Activated gamma-delta T cell treated with anti-CD3 and anti-CD28 coated beads, Interleukin-2, amount 50 U/mL, for 16 hours (primary cell): ENCODE data around the gene IFT88.

ENCODE experiments used
- DNase-seq: peaks from one replicate; pipeline ENCODE4 v3.0.0-alpha.2; 2020; ENCODE audit warnings: low read depth

Gene IFT88

GRCh38 chr13:20716951-20717350 is 150.0 kb downstream of the IFT88 start:
- no peak for DNase-seq

DNA sequence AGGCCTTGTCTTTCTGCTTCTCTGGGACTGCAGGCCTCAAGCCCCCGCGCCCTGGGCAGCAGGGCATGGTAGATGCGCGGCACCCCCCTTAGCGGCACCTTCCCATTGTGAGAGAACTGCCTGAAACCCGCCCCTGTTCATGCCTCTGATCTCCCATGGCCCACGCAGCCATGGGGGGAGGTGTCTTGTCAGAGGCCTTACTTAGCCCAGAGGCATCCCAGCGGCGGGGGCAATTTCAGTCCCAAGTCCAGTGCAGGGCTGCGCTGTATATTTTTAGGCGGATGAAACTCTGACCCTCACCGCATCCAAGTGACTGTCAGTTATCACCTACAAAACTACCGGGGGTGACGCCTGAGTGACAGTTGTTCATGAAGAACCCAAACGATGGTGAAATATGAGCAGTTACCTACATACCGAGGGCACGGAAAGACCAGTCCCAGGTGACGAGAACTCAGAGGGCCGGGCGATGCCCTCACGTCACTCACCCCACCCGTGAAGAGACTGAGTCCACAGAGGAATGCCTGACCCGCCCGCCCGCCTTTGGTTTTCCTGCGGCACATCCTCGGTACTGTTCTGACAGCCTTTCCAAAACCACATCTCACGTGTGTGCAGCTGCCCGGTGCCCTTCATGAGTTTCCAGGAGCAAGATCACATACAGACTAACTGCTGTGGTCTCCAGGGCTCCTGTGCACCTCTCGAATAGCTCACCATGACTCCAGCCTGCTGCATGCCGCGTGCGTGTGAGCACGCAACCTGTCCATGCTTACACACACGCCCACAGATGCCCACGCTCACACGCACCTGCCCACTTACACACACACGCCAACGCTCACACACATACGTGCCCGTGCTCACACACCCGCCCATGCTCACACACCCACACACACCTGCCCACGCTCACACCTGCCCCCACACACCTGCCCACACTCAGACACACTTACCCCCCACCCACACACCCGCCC is 150.9 kb downstream of the IFT88 start:
- DNase-seq, result no peak

GRCh38 chr13:20718958-20719566 is 152.1 kb downstream of the IFT88 start:
- DNase-seq, result no peak

GRCh38 chr13:20719783-20720182 is 152.8 kb downstream of the IFT88 start:
- no peak for DNase-seq

DNA sequence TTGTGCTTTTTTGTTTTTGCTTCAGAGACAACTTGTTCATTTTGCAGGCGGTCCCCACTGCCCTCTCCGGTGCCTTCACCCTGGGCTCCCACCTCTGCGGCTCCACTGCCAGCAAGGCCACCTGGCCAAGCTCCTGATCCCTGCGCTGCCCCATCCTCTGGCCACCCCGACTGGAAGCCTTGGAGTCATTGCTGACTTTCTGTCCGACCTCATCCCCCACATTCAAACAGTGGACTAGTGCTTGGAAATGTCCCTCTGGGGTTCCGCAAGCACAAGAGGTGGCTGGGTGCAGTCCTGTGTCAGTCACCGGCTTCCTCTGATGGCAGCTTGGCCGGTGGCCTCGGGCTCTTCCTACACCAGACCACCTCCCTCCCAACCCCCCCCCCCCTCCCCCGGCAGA is 153.5 kb downstream of the IFT88 start:
- no peak for DNase-seq

- no peak for DNase-seq
Observed at GRCh38 chr13:20721058-20721453, 154.1 kb downstream of the IFT88 start.

DNA sequence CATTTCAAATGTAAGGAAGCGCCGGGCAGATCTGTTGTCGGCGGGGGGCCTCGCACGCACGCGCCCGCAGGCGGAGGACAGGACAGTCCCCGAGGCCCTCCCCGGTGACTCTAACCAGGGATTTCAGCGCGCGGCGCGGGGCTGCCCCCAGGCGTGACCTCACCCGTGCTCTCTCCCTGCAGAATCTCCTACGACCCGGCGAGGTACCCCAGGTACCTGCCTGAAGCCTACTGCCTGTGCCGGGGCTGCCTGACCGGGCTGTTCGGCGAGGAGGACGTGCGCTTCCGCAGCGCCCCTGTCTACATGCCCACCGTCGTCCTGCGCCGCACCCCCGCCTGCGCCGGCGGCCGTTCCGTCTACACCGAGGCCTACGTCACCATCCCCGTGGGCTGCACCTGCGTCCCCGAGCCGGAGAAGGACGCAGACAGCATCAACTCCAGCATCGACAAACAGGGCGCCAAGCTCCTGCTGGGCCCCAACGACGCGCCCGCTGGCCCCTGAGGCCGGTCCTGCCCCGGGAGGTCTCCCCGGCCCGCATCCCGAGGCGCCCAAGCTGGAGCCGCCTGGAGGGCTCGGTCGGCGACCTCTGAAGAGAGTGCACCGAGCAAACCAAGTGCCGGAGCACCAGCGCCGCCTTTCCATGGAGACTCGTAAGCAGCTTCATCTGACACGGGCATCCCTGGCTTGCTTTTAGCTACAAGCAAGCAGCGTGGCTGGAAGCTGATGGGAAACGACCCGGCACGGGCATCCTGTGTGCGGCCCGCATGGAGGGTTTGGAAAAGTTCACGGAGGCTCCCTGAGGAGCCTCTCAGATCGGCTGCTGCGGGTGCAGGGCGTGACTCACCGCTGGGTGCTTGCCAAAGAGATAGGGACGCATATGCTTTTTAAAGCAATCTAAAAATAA is 154.7 kb downstream of the IFT88 start:
- no peak for DNase-seq

- no peak for DNase-seq
Observed at GRCh38 chr13:20727856-20728255, 160.9 kb downstream of the IFT88 start.

DNA sequence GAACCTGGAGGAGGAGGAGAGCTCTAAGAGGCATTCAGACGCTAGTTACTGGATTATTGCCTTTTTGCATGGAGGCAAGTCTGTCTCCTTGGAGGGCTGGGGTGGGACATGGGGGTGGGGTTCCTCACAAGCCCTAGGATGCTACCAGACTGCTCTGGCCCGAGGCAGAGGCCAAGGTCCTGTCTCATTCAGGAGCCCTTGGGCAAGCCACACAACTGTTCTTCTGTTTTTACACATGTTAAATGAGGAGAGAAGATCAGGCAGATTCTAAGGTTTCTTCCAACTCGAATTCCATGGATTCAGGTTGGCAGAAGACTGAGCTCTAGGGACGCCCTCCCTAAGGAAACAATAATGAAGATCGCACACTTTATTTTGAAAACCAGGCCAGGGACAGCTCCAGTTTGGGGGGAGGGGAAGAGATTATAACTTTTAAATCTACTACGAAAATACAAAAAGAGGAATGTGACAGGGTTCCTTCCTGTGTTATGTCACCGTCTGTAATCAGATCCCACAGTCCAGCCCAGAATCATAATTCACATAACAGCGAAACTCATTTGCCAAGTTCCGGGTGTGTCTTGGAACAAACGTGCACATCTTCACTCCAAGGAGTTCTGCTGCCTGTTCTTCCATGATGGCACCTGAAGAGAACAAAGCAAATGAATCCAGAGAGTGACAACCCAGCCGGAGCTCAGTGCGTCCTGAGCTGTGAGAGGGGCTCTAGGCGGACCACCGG is 161.8 kb downstream of the IFT88 start:
- DNase-seq, result no peak

- no peak for DNase-seq
Observed at GRCh38 chr13:20729633-20730585, 163.0 kb downstream of the IFT88 start.

- no peak for DNase-seq
Observed at GRCh38 chr13:20738616-20739015, 171.7 kb downstream of the IFT88 start.

DNA sequence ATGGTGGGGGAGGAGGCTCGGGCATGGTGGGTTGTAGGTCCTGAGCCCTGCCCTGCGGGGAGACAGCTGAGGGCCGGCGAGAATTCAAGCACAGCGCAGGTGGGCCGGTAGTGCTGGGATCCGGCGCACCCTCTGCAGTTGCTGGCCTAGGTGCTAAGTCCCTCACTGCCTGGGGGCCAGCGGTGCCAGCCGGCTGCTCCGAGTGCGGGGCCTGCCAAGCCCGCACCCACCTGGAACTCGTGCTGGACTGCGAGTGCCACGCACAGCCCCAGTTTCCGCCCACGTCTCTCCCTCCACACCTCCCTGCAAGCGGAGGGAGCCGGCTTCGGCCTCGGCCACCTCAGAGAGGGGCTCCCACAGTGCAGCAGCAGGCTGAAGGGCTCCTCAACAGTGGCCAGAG is 173.1 kb downstream of the IFT88 start:
- no peak for DNase-seq
